B cell (primary cell): ENCODE data around the gene EHBP1.

Experiments used
- CTCF ChIP-seq: fragments of 200-600 bp; IDR thresholded peaks from one replicate; pipeline ENCODE4 v1.8.0; 2022; ENCODE audit warnings: antibody characterized with exemption, mild to moderate bottlenecking
- EZH2 ChIP-seq: IDR thresholded peaks from 2 replicates; pipeline ENCODE4 v1.6.1; 2012; ENCODE audit warnings: borderline replicate concordance, low read depth, mild to moderate bottlenecking, moderate library complexity, low read length; ENCODE audit not compliant: insufficient read depth, poor library complexity, severe bottlenecking

GRCh38 chr2:62708751-62709150, 3.2 kb downstream of the EHBP1 start:
- TF ChIP-seq CTCF (no peak), EZH2 (no peak)
